ENCODE measurements around the gene KRT1.

GRCh38 chr12:52727037-52727436 lies 46.8 kb upstream of the KRT1 start:
- TF ChIP-seq EZH2 (IDR thresholded peaks at IDR 0.05) (no peak), POLR2AphosphoS5 (IDR thresholded peaks at IDR 0.05; ENCODE audit: borderline replicate concordance, low read depth, low read length) (no peak), FOXP2 (optimal IDR thresholded peaks at IDR 0.05; ENCODE audit: control extremely low read depth, extremely low read length, insufficient read depth) (no peak)

Data from SK-N-MC (cell line).